Myocyte (in vitro differentiated cells): Measurements from ENCODE around the gene COL9A1. TPM values are rescaled to one million over a fixed set of nuclear protein-coding genes. Genes with fewer than 3 reads are reported as not detected.
"Not testable (repeated sequence)": the region's sequence is repeated elsewhere in the genome, so short reads cannot be mapped to it uniquely, and the experiment has no call there.

Experiments
- DNase-seq: peaks from one replicate; pipeline ENCODE4 v3.0.0-alpha.2; 2012; ENCODE audit warnings: low read depth
- polyA plus RNA-seq: library from polyadenylated mRNA; unstranded; fragments of >200 nt; gene quantifications from one replicate; pipeline ENCODE4 v1.2.1, GENCODE V29; 2012; ENCODE audit warnings: missing spikeins
- total RNA-seq: library from RNA; depleted of rRNA; stranded (reverse); fragments of >200 nt; gene quantifications from 2 replicates; pipeline ENCODE4 v1.2.3, GENCODE V29; 2014

COL9A1 gene
- not detected in 2 replicates for total RNA-seq
- polyA plus RNA-seq, result not detected

DNA sequence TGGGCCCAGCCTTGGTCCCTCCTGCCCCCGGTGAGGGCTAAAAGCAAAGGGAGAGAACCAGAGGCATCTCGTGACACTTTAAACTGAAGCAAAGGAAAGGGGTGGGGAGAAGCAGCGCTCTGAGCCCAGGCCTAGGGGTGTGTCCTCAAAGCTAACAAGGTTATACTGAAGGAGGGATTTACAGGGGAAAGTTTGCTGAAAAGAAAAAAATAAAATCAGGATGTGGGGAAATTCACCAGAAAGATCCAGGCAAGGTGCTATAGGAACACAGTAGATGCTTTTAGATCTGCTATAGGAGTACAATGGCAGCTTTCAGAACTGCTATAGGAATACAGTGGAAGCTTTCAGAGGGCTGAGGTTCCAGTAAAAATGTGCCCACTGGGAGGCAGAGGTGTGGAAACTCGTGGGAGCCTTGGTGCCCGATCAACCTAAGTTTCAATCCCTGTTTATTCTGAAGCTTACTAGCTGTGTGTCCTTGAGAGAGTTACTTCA, at the start of gene COL9A1:
TSS of gene COL9A1 (minus strand) at position 51 of the 492 bp plus-strand sequence. CDS start 160 bp downstream, outside the sequence.
- DNase-seq, result no peak

DNA sequence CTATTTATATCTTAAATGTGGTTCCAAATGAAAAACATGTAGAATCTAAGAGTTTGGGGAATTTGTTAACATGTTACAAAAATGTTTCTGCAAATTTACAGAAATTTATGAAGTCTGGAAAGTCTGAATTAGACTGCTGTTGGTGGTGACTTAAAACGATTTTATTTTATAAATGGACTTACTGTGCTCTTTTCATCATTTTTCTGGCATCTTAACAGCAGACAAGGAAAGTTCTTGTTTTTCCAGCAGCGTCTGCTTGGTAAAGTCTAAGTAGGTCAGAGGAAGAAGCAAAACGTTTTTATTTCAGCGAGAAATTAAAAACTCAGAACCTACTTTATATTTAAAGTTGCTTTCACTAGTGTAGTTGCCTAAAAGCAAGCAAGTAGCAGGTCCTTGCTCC, 48.6 kb upstream of the COL9A1 start:
- no peak for DNase-seq

DNA sequence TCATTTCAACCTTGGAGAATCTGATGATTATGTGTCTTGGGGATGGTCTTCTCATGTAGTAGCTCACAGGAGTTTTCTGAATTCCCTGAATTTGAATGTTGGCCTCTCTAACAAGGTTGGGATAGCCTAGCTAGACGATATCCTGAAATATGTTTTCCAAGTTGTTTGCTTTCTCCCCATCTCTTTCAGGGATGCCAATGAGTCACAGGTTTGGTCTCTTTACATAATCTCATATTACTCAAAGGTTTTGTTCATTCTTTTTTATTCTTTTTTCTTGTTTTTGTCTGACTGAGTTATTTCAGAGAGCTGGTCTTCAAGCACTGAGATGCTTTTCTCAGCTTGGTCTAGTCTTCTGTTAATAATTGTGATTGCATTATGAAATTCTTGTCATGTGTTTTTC, 42.7 kb upstream of the COL9A1 start:
- DNase-seq, result no peak

DNA sequence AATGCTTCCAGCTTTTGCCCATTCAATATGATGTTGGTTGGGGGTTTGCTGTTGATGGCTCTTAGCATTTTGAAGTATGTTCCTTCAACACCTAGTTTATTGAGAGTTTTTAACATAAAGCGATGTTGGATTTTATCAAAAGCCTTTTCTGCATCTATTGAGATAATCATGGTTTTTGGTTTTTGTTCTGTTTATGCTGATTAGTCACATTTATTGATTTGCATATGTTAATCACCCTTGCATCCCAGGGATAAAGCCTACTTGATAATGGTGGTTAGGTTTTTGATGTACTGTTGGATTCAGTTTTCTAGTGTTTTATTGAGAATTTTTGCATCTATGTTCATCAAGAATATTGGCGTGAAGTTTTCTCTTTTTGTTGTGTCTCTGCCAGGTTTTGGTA, 40.4 kb upstream of the COL9A1 start:
- DNase-seq, result no peak

DNA sequence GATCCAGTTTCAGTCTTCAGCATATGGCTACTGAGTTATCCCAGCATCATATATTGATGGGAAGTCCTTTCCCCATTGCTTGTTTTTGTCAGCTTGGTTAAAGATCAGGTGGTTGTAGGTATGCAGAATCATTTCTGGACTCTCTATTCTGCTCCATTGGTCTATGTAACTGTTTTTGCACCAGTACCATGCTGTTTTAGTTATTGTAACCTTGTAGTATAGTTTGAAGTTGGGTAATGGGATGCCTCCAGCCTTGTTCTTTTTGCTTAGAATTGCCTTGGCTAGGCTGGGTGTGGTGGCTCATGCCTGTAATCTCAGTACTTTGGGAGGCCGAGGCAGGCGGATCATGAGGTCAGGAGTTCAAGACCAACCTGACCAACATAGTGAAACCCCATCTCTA, 36.9 kb upstream of the COL9A1 start:
- not testable (repeated sequence) for DNase-seq

DNA sequence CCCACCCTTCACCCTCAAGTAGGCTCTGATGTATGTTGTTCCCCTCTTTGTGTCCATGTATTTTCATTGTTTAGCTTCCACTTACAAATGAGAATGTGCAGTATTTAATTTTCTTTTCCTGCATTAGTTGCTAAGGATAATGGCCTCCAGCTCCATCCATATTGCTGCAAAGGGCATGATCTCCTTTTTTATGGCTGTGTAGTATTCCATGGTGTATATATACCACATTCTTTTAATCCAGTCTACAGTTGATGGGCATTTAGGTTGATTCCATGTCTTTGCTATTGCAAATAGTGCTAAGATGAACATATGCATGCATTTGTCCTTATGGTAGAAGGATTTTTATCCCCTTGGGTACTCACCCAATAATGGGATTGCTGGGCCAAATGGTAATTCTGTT, 35.9 kb upstream of the COL9A1 start:
- DNase-seq, result no peak

DNA sequence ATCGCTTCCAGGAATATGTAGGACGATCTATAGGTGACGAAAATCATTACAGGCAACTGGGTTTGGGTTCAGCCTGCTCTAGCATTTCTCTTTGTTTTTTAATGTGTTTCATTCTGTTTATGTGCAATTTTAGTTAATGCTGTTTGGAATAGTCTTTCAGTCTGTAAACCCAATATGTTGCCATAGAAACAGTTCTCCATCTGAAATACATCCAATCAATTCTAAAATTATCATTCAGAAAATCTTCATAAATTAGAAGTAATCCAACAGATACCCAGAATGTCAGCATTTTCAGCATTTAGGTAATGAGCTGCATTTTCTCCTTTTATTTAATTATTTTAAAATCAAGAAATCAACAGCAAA, 34.8 kb upstream of the COL9A1 start:
- DNase-seq, result no peak

DNA sequence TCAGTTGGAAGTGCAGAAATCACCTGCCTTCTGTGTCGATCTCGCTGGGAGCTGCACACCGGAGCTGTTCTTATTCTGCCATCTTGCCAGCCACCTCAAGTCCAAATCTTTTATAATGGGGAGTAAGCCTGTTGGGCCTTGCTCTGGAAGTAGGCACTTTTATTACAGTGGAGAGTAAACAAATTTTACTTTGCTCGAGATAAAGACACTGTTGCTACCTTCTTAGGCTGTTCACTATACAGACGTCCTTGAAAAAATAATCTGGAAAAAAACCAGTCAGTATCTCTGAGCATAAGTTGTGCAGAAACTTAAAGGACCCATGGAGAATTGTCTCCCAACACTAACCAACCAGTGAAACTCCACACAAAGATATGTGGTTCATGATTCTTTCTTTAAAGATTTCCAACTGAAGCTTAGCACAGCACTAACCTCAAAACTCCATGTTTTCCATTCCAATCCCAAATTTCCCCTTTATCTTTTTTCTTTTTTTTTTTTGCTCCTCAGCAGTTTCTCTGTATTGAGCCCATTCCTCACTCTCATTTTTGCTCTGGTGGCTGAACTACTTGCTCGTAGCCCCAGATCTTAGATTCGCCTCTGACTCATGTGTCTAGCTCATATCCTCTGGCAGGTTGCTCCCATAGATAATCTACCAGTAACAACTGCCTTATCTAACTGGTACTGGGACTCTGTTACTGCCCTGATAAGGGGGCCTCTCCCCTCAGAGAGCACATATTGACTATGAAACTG, 34.3 kb upstream of the COL9A1 start:
- DNase-seq, result no peak

DNA sequence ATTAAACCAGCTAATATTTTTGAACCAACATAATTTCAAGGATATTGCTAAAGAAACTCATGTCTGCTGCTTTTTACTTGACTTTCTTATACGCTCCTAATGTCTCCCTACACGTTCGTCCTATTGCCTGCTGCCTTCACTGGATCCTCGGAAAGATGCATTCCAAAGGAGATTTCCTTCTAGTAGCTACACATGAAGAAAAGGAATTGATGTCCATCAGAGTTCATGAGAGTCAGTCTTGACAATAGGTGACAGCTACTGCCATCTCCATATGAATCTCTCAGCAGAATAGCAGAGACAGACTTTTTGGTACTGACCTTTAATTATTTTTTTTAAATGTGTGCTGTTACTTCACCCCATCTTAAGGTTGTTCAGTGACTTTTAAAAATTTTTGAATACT, 24.2 kb upstream of the COL9A1 start:
- no peak for DNase-seq

DNA sequence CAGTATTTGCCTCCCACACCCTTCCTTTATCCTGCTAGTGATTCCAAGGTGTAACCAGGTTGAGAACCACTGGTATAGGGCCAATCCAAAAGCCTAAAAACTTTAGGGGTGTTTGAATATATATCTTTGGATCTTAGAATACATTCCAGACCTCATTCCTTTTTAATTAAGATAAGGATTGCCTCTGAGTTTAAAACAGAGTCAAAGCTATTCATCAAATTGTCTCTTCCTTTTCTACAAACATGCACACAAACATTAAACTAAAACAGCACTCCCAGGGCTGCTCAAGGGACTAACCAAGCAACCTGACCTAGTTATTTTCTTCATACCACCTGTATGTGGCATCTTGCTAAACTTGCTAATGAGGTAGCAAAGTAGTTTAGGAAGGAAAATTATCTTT, 22.1 kb upstream of the COL9A1 start:
- DNase-seq, result no peak

DNA sequence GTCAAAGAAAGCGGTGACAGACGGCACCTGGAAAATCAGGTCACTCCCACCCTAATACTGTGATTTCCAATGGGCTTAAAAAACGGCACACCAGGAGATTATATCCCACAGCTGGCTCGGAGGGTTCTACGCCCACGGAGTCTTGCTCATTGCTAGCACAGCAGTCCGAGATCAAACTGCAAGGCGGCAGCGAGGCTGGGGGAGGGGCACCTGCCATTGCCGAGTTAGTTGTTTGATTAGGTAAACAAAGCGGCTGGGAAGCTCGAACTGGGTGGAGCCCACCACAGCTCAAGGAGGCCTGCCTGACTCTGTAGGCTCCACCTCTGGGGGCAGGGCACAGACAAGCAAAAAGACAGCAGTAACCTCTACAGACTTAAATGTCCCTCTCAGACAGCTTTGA, 14.9 kb upstream of the COL9A1 start:
- not testable (repeated sequence) for DNase-seq

DNA sequence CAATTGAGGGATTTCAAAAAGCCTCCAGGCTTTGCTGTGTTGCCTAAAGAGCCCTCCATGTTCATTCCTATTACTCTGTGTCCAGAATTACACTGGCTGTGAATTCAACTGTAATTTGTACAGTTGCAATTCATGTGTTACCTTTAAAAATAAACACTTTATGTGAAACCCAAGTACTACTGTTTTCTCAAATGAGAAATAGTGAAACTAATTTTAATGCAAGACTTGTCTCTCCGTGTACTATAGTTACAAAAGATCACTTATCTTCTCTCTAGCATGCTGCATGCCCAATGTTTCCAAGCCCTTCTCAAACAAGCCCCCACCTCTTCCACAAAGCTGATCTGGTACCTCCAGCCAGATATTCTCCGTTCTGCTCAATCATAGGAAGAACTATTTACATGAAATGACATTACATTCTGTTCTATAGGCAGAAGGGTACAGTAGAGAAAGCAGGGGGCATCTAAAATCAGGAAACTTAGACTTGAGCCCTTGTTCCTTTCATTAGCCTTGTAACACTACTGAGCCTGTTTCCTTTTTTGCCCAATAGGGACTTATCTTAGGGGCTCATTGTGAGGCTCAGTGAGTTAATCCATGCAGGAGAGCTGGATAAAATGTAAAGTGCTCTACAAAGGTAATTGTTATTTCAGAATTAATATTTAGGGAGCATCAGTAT, 12.3 kb upstream of the COL9A1 start:
- DNase-seq, result no peak

DNA sequence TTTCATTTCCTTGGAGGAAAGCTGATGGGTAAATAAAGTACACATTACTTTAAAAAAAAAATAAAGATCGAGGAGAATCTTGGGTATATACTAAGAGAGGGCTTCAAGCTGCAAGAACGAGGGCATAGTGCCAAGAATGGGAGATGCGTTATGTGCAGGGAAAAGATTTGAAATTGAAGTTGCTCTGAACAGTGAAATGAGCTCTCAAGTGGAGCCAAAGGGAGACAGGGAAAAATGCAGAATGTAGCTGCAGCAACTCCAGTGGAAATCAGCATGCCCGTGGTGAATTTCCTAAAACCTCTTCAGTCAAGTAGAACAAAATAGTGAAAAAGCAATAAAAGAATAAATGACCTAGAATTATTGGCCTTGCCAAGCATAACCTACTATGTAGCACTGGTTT, 11.4 kb upstream of the COL9A1 start:
- DNase-seq, result no peak

DNA sequence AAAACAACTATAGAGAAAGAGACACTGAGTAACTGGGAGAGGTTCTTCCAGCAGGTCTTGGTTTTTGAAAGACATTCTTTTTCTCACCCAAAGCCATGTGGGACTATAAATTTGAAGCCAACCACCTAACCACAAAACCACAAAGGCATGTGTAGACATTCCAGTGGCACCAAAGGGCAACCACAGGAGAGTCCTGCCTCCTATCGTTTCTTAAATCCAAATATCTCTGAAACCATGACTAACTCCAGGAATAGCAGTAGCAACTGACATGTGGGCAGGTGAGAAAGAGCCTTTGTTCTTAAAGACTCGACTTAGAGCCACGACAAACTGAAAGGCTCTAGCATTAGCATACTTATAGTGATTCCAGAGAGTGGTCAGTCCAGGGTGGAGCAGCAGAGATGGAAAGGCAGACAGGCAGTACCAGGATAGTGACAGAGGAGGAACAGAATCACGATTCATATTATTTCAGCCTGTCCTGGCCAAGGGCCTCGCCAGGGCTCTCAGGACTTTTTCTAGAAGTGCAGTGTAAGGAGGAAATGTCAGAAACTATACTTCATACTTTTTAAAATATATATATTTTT, 9.4 kb upstream of the COL9A1 start:
- DNase-seq, result peak; percentile 97

DNA sequence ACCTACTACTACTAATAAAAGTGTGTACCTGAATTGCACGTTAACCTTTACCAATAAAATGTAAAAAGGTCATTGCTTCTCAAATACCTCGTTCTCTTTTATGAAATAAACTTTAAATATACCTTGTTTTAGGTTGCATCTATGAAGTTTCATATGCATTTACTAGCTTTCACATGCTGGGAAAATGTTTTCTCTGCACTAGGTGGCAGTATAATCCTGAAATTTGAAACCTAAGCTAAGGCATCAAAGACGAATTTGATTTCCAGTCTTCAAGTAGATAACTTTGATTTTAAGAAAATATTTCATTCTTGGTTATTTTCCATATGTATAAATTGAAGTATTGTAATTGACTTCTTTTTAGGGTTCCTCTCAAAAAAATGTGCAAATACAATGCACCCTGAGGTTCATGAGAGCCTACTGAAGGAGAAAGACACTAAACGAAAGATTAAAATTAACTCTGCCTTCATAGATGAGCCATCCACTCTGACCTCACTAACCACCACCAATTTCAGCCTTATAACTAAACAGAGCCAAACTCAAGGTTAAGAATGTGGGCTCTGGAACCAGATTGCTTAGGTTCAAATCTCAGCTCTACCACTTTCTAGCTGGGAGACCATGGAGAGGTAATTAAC, 7.3 kb upstream of the COL9A1 start:
- DNase-seq, result peak; percentile 64

DNA sequence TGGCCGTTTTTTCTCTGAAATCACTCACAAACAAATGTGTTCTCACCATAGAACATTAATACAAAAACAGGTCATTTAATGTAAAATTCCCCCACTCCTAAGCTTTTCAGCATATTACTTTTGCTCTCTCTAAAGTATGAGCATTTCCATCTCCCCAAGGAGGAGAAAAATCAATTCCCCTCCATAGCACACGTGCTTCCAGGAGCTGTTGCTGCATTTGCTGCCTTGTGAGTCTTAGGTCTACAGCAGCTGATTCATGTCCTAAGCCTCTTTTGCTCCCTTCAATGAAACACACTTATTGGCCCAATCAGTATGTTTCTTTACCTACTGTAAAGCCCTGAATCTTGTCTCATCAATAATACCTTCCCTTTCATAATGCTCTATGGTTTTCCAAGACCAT, 6.4 kb upstream of the COL9A1 start:
- DNase-seq, result no peak

DNA sequence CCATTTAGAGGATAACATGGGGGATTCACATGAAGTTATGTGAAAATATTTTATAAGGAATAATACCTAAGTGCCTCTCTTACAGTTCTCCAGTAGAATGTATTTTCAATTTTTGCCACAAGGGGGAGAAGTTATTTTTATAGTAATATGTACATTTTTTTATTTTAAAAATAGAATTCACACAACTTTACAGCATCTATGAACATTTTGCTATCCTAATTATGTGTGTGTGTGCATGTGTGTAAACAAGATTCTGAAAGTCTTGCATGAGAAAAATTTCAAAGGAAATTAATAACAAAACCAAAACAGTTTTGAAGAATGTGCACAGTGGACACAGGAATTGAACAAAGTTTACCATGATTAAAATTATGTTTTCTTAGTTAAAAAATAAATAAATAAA, 5.3 kb upstream of the COL9A1 start:
- not testable (repeated sequence) for DNase-seq

DNA sequence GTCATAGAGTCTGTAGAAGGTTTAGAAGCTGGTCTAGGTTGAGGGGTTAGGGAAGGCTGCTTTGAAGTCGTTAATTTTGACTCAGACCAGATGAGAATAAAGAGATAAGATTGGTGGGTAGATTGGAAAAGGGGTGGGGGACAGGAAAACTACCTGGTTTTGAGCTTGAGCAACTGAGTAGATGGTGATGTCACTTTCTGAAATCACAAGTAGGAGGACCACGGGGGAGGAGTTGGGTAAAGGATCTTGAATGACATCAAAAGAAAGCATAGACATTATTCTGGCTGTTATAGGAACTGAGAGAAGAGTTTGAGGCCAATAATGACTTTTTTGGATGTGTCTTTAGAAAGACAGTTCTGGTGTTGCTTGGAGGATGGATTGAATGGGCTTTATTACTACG, 4.1 kb upstream of the COL9A1 start:
- no peak for DNase-seq

DNA sequence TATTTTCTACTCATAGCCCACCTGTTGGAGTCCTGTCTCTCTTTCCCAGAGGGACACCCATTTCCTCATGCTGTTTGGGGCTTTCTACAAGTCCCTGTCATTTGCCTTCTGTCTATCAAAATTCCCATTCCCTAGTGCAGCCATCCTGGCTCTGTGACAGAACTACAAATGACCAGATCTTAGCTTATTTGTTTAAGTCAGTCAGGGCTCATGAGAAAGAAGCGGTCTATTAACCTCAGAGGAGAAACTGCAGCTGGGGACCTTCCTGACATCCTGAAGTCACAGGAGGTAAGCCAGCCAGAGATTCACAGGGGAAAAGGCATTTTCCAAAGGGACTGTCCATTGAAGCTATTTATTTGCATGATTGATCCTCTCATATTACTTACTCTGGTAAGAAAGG, 1.7 kb upstream of the COL9A1 start:
- DNase-seq, result no peak

DNA sequence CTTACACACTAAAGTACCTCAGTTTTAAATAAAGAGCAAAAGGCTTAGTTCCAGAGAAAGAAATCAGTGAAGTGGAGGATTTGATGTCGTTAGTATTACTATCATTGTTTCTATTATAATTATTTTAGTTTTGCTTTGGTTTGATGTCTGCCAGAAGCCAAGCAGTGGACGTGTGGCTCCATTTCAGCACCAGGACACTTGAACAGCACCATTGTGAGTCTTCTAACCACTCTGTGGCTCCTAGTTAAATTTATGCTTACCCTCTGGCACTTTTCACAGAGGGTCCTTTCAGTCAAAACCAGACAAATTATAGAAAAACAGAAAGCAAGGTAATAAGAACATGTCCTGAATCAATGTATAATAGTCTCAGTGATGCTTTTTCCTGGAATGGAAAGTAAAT, 3.4 kb downstream of the COL9A1 start:
- DNase-seq, result peak; percentile 65

DNA sequence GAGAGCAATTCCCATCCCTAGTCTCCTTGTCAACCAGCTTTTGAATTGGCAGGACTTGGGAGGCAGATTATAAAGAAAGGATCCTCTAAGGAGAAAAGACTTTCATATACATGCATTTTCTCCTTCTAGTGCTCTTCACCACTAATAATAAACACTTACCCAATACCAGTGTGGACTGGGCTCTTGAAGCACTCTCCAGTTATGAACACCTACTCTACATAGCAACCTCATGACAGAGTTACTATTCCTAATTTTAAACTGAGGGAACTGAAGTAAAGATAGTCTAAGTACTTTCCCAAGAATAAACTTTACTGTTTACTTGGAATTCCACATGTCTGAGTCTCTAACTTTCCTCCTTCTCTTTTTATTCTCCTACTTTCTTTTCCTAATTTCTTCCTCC, 4.8 kb downstream of the COL9A1 start:
- no peak for DNase-seq

DNA sequence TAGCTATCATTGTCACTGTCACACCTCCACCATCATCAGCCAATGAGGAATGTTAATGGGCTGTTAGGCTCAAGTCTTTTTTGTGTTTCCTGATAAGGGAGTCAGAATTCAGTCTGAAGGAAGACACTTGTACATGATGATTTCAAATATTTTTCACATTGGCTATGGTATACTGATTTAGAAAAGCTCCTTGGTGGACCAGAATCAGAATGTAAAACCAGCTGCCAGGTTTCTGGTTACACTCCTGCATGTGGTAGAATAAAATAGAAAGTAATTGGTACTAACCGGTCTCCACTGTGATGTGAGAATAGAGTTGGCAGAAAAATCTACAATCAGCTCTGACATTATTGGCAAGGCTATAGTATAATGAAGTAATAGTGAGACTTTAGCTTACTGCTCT, 10.7 kb downstream of the COL9A1 start:
- no peak for DNase-seq
